Right lobe of liver (tissue), 4 donors: ENCODE data around the gene HK1.

Experiments
- POLR2A ChIP-seq: fragments of 450-650 bp; IDR thresholded peaks from one replicate; pipeline ENCODE4 v1.6.1; 2017; ENCODE audit warnings: antibody characterized with exemption, mild to moderate bottlenecking
- TF ChIP-seq, protein P1 (sequence below), 4 donors: fragments of 200-600 bp in 3 of 4; fragments of 450-650 bp in 1 of 4; IDR thresholded peaks; one replicate each; pipeline versions ENCODE4 v1.5.1 to v1.8.0; 2016 to 2022; ENCODE audit warnings: antibody characterized with exemption in 4 of 4, mild to moderate bottlenecking in 2 of 4
- donor health status: DM: no; HTN: no; CAD: no.
- donor health status: DM: no; HTN: no; CAD: no.
- donor health status: DM: no; HTN: yes; CAD: no.

DNA sequence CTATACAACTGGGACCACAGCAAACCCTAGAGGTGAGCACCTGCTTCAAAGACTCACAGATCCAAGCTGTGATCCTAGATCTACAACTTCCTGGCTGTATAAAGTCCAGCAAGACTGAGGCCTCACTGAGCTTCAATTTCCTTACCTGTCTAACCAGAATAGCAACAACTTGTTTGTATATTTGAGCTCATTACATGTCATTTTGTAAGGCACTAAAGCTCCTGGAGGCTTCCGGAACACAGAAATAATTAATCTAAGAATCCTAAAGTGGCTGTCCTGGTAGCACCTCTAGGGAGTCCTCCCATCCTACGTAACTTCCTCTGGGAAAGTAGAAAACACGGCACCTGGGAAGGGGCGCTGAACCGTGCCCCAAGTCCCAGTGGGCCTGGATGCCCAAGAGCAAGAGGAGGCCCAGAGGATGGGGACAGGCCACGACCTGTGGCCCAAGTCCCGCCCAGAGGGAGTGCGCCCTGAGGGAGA lies 39.4 kb downstream of the HK1 start:
- TF ChIP-seq, protein P1, sequence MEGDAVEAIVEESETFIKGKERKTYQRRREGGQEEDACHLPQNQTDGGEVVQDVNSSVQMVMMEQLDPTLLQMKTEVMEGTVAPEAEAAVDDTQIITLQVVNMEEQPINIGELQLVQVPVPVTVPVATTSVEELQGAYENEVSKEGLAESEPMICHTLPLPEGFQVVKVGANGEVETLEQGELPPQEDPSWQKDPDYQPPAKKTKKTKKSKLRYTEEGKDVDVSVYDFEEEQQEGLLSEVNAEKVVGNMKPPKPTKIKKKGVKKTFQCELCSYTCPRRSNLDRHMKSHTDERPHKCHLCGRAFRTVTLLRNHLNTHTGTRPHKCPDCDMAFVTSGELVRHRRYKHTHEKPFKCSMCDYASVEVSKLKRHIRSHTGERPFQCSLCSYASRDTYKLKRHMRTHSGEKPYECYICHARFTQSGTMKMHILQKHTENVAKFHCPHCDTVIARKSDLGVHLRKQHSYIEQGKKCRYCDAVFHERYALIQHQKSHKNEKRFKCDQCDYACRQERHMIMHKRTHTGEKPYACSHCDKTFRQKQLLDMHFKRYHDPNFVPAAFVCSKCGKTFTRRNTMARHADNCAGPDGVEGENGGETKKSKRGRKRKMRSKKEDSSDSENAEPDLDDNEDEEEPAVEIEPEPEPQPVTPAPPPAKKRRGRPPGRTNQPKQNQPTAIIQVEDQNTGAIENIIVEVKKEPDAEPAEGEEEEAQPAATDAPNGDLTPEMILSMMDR (IDR thresholded peaks at IDR 0.05), result no peak
- no peak for TF ChIP-seq POLR2A
